Adrenal gland (tissue), 5 donors: ENCODE measurements around the gene KIAA1755.

Source experiments
- POLR2A ChIP-seq, 2 donors: fragments of 450-650 bp; IDR thresholded peaks; one replicate each; pipeline ENCODE4 v1.6.1; 2017; ENCODE audit warnings: antibody characterized with exemption in 2 of 2, mild to moderate bottlenecking in 2 of 2, moderate library complexity in 1 of 2
- TF ChIP-seq, protein P1 (sequence below), 6 experiments: fragments of 450-650 bp in 4 of 6; fragments of 200-600 bp in 2 of 6; sonication (generic) in 1 of 6; IDR thresholded peaks; 1 replicate in 5 of 6; 2 replicates in 1 of 6; pipeline versions ENCODE4 v1.5.1 to v1.8.0; 2016 to 2021; ENCODE audit warnings: antibody characterized with exemption in 6 of 6, mild to moderate bottlenecking in 2 of 6, moderate library complexity in 1 of 6
- donor health status: DM: no; HTN: no; CAD: no.

DNA sequence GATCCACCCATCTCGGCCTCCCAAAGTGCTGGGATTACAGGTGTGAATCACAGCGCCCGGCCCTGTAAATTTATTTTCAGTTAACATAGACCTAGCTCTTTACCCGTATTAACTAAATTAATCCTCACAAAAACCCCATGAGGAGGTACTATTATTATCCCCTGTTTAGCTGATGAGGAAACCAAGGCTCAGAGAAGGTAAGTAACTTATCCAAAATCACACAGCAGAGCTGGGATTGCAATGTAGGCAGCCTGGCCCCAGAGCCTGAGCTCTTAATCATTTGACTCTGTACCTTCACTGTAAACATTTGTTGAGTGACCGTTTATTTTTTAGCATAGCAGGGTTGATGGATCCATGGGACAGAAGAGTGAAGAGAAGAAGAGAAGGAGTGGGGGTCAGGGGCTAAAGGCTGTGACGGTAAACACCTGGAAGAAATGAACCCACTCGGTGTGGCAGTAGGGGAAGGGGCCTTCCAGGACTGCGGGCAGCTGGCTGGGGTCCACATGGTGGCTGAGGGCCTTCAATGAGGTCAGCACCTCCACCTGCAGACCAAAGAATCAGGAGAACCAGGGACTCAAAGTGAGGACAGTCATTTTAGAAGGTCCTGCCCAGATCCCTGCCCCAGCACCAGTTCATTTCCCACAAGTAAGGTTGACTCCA lies 35.2 kb downstream of the KIAA1755 start:
- TF ChIP-seq, protein P1, sequence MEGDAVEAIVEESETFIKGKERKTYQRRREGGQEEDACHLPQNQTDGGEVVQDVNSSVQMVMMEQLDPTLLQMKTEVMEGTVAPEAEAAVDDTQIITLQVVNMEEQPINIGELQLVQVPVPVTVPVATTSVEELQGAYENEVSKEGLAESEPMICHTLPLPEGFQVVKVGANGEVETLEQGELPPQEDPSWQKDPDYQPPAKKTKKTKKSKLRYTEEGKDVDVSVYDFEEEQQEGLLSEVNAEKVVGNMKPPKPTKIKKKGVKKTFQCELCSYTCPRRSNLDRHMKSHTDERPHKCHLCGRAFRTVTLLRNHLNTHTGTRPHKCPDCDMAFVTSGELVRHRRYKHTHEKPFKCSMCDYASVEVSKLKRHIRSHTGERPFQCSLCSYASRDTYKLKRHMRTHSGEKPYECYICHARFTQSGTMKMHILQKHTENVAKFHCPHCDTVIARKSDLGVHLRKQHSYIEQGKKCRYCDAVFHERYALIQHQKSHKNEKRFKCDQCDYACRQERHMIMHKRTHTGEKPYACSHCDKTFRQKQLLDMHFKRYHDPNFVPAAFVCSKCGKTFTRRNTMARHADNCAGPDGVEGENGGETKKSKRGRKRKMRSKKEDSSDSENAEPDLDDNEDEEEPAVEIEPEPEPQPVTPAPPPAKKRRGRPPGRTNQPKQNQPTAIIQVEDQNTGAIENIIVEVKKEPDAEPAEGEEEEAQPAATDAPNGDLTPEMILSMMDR (IDR thresholded peaks at IDR 0.05), result no peak
- TF ChIP-seq POLR2A (IDR thresholded peaks at IDR 0.05), result no peak
